Mesendoderm (in vitro differentiated cells): ENCODE data around the gene KASH5.
A peak's percentile ranks its signal among the peaks of the same experiment; 100 is the strongest.

Source experiments
- DNase-seq: peaks from one replicate; pipeline ENCODE4 v3.0.0; 2013
- H2AK5ac ChIP-seq: 2 replicates; pipeline ENCODE4 v1.6.1; 2013; ENCODE audit warnings: low read length, inconsistent platforms
- H2BK120ac ChIP-seq: 2 replicates; pipeline ENCODE4 v1.6.1; 2013; ENCODE audit warnings: low read depth, mild to moderate bottlenecking, low read length, moderate library complexity, mixed read lengths
- H2BK15ac ChIP-seq: replicated peaks from 2 replicates; pipeline ENCODE4 v1.6.1; 2013; ENCODE audit warnings: low read depth, mild to moderate bottlenecking, moderate library complexity
- H2BK5ac ChIP-seq: 2 replicates; pipeline ENCODE4 v1.6.1; 2013; ENCODE audit warnings: low read length, inconsistent platforms
- H3K18ac ChIP-seq: 2 replicates; pipeline ENCODE4 v1.6.1; 2013; ENCODE audit warnings: mild to moderate bottlenecking, low read length, mixed read lengths
- H3K23ac ChIP-seq: one replicate; pipeline ENCODE4 v1.6.1; 2013; ENCODE audit warnings: low read length
- H3K27ac ChIP-seq: 2 replicates; pipeline ENCODE4 v1.5.1; 2013; ENCODE audit warnings: low read depth, mild to moderate bottlenecking, inconsistent platforms, low read length, moderate library complexity
- H3K27me3 ChIP-seq: 2 replicates; pipeline ENCODE4 v1.6.1; 2013; ENCODE audit warnings: low read length, control low read depth, mild to moderate bottlenecking, inconsistent platforms; ENCODE audit not compliant: insufficient read depth, poor library complexity
- H3K36me3 ChIP-seq: 2 replicates; pipeline ENCODE4 v1.6.1; 2013; ENCODE audit warnings: low read length, inconsistent platforms; ENCODE audit not compliant: control insufficient read depth, insufficient read depth
- H3K4ac ChIP-seq: one replicate; pipeline ENCODE4 v1.6.1; 2013; ENCODE audit warnings: low read depth, mild to moderate bottlenecking, low read length, moderate library complexity
- H3K4me1 ChIP-seq: 2 replicates; pipeline ENCODE4 v1.6.1; 2013; ENCODE audit warnings: low read depth, low read length, inconsistent platforms; ENCODE audit not compliant: control insufficient read depth
- H3K4me2 ChIP-seq: 2 replicates; pipeline ENCODE4 v1.6.1; 2013; ENCODE audit warnings: low read length
- H3K4me3 ChIP-seq: 2 replicates; pipeline ENCODE4 v1.5.1; 2013; ENCODE audit warnings: mild to moderate bottlenecking, low read length
- H3K56ac ChIP-seq: one replicate; pipeline ENCODE4 v1.6.1; 2013; ENCODE audit warnings: low read length
- H3K79me1 ChIP-seq: 2 replicates; pipeline ENCODE4 v1.6.1; 2013; ENCODE audit warnings: low read length, inconsistent platforms
- H3K79me2 ChIP-seq: 2 replicates; pipeline ENCODE4 v1.6.1; 2013; ENCODE audit warnings: mild to moderate bottlenecking, low read length; ENCODE audit not compliant: control insufficient read depth, insufficient read depth
- H3K9ac ChIP-seq: 2 replicates; pipeline ENCODE4 v1.6.1; 2013; ENCODE audit warnings: low read length, inconsistent platforms
- H4K5ac ChIP-seq: one replicate; pipeline ENCODE4 v1.6.1; 2013; ENCODE audit warnings: low read length
- H4K8ac ChIP-seq: one replicate; pipeline ENCODE4 v1.6.1; 2013; ENCODE audit warnings: low read depth, mild to moderate bottlenecking, control low read depth, low read length, moderate library complexity
- WGBS: extraction: QIAGEN DNeasy Blood & Tissue Kit; methylation state at CpG from one replicate; pipeline ENCODE4 v1.1.7; 2013; ENCODE audit warnings: low lambda C conversion rate, missing lambda C conversion rate; ENCODE audit not compliant: insufficient coverage; ENCODE audit errors: extremely low coverage; 5-methylcytosine and 5-hydroxymethylcytosine counted together

KASH5 gene

GRCh38 chr19:49445997-49446396, 57.9 kb downstream of the KASH5 start:
- peaks cover 5% of the 10 kb centered on the region for H3K36me3 ChIP-seq
- no peak overlapping the region for H3K23ac ChIP-seq
- H3K4me1 ChIP-seq = peaks cover 2% of the 10 kb centered on the region
- DNase-seq = no peak
- H3K79me2 ChIP-seq = peaks cover 6% of the 10 kb centered on the region
- no CpG with 5 or more reads among the region's 3 CpGs for WGBS
- no peak overlapping the region for H3K27ac ChIP-seq
- no peak overlapping the region for H3K56ac ChIP-seq
- H2BK120ac ChIP-seq = no peak overlapping the region
- H2AK5ac ChIP-seq = no peak overlapping the region
- H2BK5ac ChIP-seq = no peak overlapping the region
- H3K4ac ChIP-seq = no peak overlapping the region
- H3K18ac ChIP-seq = no peak overlapping the region
- H3K79me1 ChIP-seq = peaks cover 8% of the 10 kb centered on the region
- no peak overlapping the region for H2BK15ac ChIP-seq
- no peak overlapping the region for H3K4me2 ChIP-seq
- no peak overlapping the region for H3K4me3 ChIP-seq
- no peak overlapping the region for H4K5ac ChIP-seq
- peaks cover 7% of the 10 kb centered on the region for H3K27me3 ChIP-seq
- H3K9ac ChIP-seq = no peak overlapping the region
- H4K8ac ChIP-seq = no peak overlapping the region

DNA sequence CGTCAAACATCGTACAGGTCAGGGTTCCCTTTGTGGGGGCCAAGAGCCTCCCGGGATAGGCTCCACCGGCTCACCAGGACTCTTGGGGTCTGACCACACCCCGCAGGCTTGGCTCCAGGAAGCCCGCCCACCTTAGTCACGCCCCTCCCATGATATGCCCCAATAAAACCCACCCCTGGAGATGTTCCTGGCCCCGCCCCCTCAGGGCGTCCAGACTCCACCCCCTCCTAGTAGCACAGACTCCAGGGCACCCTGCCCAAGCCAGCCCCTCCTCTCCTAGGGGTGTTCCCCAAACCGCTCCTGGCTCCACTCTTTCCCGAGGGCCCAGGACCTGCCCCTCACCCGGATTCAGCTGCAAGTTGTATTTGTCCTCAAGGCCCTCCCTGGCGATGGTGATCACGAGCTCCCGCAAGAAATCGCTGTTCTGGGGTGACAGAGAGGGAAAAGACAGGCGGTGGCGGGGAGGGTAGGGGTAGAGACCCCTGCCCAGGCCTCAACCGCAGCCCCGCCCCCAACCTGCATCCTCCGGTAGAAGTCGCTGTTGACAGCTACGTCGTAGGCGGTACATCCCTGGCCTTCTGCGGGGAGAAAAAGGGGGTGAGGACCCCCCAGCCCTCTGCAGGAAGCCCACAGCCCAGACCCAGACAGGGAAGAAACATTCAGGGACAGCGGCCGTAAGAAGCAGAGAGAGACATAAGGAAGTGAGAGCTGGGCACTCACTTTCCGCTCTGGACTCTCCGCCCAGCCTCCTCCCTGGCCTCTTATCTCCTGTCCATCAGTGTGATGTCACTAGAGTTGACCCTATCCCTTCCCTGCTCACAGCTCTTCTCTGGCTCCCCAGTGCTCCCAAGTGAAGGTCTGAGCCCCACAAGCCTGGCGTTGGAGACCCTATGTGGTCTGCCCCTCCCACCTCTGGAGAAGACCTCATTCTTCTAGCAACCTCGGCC, 59.7 kb downstream of the KASH5 start:
- Histone ChIP-seq H2BK5ac (no peak overlapping the region), H4K5ac (no peak overlapping the region), H3K18ac (no peak overlapping the region), H4K8ac (no peak overlapping the region), H2BK15ac (no peak overlapping the region), H3K36me3 (peaks cover 5% of the 10 kb centered on the region), H3K27ac (no peak overlapping the region), H2BK120ac (no peak overlapping the region), H3K27me3 (no peaks in the 10 kb centered on the region), H3K23ac (no peak overlapping the region), H2AK5ac (no peak overlapping the region), H3K4me3 (no peak overlapping the region), H3K79me2 (peaks cover 6% of the 10 kb centered on the region), H3K9ac (no peak overlapping the region), H3K56ac (no peak overlapping the region), H3K4me2 (no peak overlapping the region), H3K4ac (no peak overlapping the region), H3K79me1 (peaks cover 8% of the 10 kb centered on the region), H3K4me1 (no peaks in the 10 kb centered on the region)
- DNase-seq = peak; percentile 68
- no CpG with 5 or more reads among the region's 32 CpGs for WGBS

- Histone ChIP-seq H3K23ac (no peak overlapping the region), H4K5ac (no peak overlapping the region), H2AK5ac (no peak overlapping the region), H2BK15ac (no peak overlapping the region), H3K18ac (no peak overlapping the region), H3K27ac (no peak overlapping the region), H3K27me3 (no peaks in the 10 kb centered on the region), H3K4me1 (no peaks in the 10 kb centered on the region), H3K56ac (no peak overlapping the region), H2BK120ac (no peak overlapping the region), H3K9ac (no peak overlapping the region), H4K8ac (no peak overlapping the region), H3K79me1 (peaks cover 8% of the 10 kb centered on the region), H3K4me3 (no peak overlapping the region), H2BK5ac (no peak overlapping the region), H3K79me2 (peaks cover 6% of the 10 kb centered on the region), H3K4ac (no peak overlapping the region), H3K36me3 (peaks cover 5% of the 10 kb centered on the region), H3K4me2 (no peak overlapping the region)
- no peak for DNase-seq
- WGBS = no CpG with 5 or more reads among the region's 6 CpGs
Measured at GRCh38 chr19:49448432-49448786, 60.4 kb downstream of the KASH5 start.

DNA sequence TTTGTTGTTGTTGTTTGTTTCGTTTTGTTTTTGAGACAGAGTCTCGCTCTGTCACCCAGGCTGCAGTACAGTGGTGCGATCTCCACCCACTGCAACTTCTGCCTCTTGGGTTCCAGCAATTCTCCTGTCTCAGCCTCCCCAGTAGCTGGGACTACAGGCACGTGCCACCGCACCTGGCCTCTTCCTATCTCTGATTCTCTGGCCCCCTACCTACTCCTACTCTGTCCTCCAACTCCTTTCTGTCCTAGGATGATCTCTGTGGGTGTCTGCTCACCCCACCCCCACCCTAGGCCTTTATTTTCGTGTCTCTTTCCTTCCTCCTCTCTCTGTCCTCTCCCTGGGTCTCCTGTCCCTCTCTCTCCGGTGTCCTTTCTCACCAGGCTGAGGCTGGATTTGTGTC, 62.4 kb downstream of the KASH5 start:
- DNase-seq = no peak
- no peaks in the 10 kb centered on the region for H3K27me3 ChIP-seq
- peaks cover 11% of the 10 kb centered on the region for H3K79me1 ChIP-seq
- H3K56ac ChIP-seq = no peak overlapping the region
- no peak overlapping the region for H4K8ac ChIP-seq
- peaks cover 5% of the 10 kb centered on the region for H3K36me3 ChIP-seq
- H3K4me2 ChIP-seq = peak overlapping the region; percentile 4
- no peak overlapping the region for H4K5ac ChIP-seq
- no peak overlapping the region for H2BK5ac ChIP-seq
- H3K79me2 ChIP-seq = peaks cover 6% of the 10 kb centered on the region
- no CpG with 5 or more reads among the region's 7 CpGs for WGBS
- no peak overlapping the region for H2AK5ac ChIP-seq
- peak overlapping the region; percentile 23 for H3K9ac ChIP-seq
- no peak overlapping the region for H2BK15ac ChIP-seq
- no peak overlapping the region for H3K4me3 ChIP-seq
- H3K4ac ChIP-seq = no peak overlapping the region
- H3K18ac ChIP-seq = no peak overlapping the region
- H3K4me1 ChIP-seq = no peaks in the 10 kb centered on the region
- H3K27ac ChIP-seq = no peak overlapping the region
- no peak overlapping the region for H2BK120ac ChIP-seq
- no peak overlapping the region for H3K23ac ChIP-seq

- Histone ChIP-seq H3K79me1 (peaks cover 11% of the 10 kb centered on the region), H3K4me1 (no peaks in the 10 kb centered on the region), H3K4me3 (peak within 1 kb of the TSS; percentile 78), H3K9ac (peak within 1 kb of the TSS; percentile 91), H3K23ac (no peak within 1 kb of the TSS), H2BK5ac (no peak within 1 kb of the TSS), H2BK120ac (no peak within 1 kb of the TSS), H3K4me2 (peak within 1 kb of the TSS; percentile 69), H2AK5ac (no peak within 1 kb of the TSS), H4K8ac (no peak within 1 kb of the TSS), H3K18ac (peak within 1 kb of the TSS; percentile 29), H3K36me3 (peaks cover 5% of the 10 kb centered on the region), H3K56ac (peak within 1 kb of the TSS; percentile 88), H4K5ac (no peak within 1 kb of the TSS), H2BK15ac (no peak within 1 kb of the TSS), H3K27me3 (no peaks in the 10 kb centered on the region), H3K79me2 (peaks cover 6% of the 10 kb centered on the region), H3K4ac (peak within 1 kb of the TSS; percentile 76), H3K27ac (peak within 1 kb of the TSS; percentile 98)
- no CpG with 5 or more reads among the region's 42 CpGs for WGBS
- DNase-seq = peak; percentile 100
Measured at GRCh38 chr19:49451430-49452181, 63.6 kb downstream of the KASH5 start, which contains the start of gene PIH1D1. TSS of gene PIH1D1 (minus strand) at chr19:49451814. CDS start at chr19:49451574, 240 bp downstream.
